Stimulated activated CD8-positive, alpha-beta memory T cell treated with anti-CD3 and anti-CD28 coated beads, Interleukin-4, amount 100 ng/mL, for 4 hours (primary cell): ENCODE measurements around the gene PROSER2.

ENCODE experiments used
- DNase-seq, 2 donors: peaks; one replicate each; pipeline ENCODE4 v3.0.0-alpha.2; 2020; ENCODE audit warnings: low read depth in 2 of 2, low spot score in 1 of 2

Gene PROSER2

GRCh38 chr10:11804336-11804735 is 18.8 kb upstream of the PROSER2 start:
- no peak for DNase-seq

GRCh38 chr10:11805792-11806191 is 17.4 kb upstream of the PROSER2 start:
- DNase-seq: no peak

- DNase-seq: no peak
Observed at GRCh38 chr10:11806706-11807105, 16.4 kb upstream of the PROSER2 start.

GRCh38 chr10:11808808-11809207 is 14.3 kb upstream of the PROSER2 start:
- no peak for DNase-seq

GRCh38 chr10:11810313-11810766 is 12.8 kb upstream of the PROSER2 start:
- no peak for DNase-seq

GRCh38 chr10:11810973-11811372 is 12.2 kb upstream of the PROSER2 start:
- no peak for DNase-seq

- no peak for DNase-seq
Observed at GRCh38 chr10:11813177-11813576, 10.0 kb upstream of the PROSER2 start.

- DNase-seq: no peak
Observed at GRCh38 chr10:11813855-11814567, 9.1 kb upstream of the PROSER2 start.

GRCh38 chr10:11819027-11819426 is 4.1 kb upstream of the PROSER2 start:
- no peak for DNase-seq

GRCh38 chr10:11822026-11822756 is 965 bp upstream of the PROSER2 start:
- DNase-seq: no peak

GRCh38 chr10:11822809-11823121 is 391 bp upstream of the PROSER2 start:
- DNase-seq: no peak

GRCh38 chr10:11823989-11824346 is 812 bp downstream of the PROSER2 start:
- no peak for DNase-seq

- no peak for DNase-seq
Observed at GRCh38 chr10:11824376-11824775, 1.2 kb downstream of the PROSER2 start.

GRCh38 chr10:11824825-11825224 is 1.7 kb downstream of the PROSER2 start:
- no peak for DNase-seq

- no peak for DNase-seq
Observed at GRCh38 chr10:11825796-11826414, 2.7 kb downstream of the PROSER2 start.

GRCh38 chr10:11827006-11827405 is 3.9 kb downstream of the PROSER2 start:
- no peak for DNase-seq

- DNase-seq: no peak
Observed at GRCh38 chr10:11827414-11827813, 4.3 kb downstream of the PROSER2 start.

- no peak for DNase-seq
Observed at GRCh38 chr10:11828682-11829284, 5.6 kb downstream of the PROSER2 start.

GRCh38 chr10:11830836-11831519 is 7.8 kb downstream of the PROSER2 start:
- no peak for DNase-seq

- DNase-seq: no peak
Observed at GRCh38 chr10:11831520-11831951, 8.4 kb downstream of the PROSER2 start.

- DNase-seq: no peak
Observed at GRCh38 chr10:11832042-11832441, 8.9 kb downstream of the PROSER2 start.
